SK-N-SH treated with all-trans-retinoic acid at 6 μM for 48 hours (cell line): ENCODE results near the gene OTX1.
A peak's percentile ranks its signal among the peaks of the same experiment; 100 is the strongest.

Experiments used
- ATAC-seq: fragments of 200-7000 bp; cut with Tn5 transposase; 3 replicates; pipeline ENCODE4 v1.9.1; 2020; ENCODE audit warnings: mild to moderate bottlenecking, moderate library complexity
- ARNTL ChIP-seq: fragments of 450-650 bp; formaldehyde crosslinking; IDR thresholded peaks from 2 replicates; pipeline ENCODE4 v1.5.0; 2020; ENCODE audit warnings: low read depth, mild to moderate bottlenecking, moderate library complexity, borderline replicate concordance
- BACH2 ChIP-seq: fragments of 250-450 bp; sonication (Bioruptor Pico); IDR thresholded peaks from 2 replicates; pipeline ENCODE4 v1.9.0; 2021; ENCODE audit warnings: mild to moderate bottlenecking, borderline replicate concordance
- CREB5 ChIP-seq: fragments of 250-450 bp; sonication (Bioruptor Pico); IDR thresholded peaks from 2 replicates; pipeline ENCODE4 v1.5.1; 2020; ENCODE audit warnings: low read depth, mild to moderate bottlenecking, moderate library complexity
- CSDC2 ChIP-seq: fragments of 250-450 bp; sonication (Bioruptor Pico); IDR thresholded peaks from 2 replicates; pipeline ENCODE4 v1.5.0; 2020; ENCODE audit warnings: mild to moderate bottlenecking, moderate library complexity
- CSRNP3 ChIP-seq: fragments of 250-450 bp; sonication (Bioruptor Pico); IDR thresholded peaks from 2 replicates; pipeline ENCODE4 v1.5.1; 2021; ENCODE audit warnings: mild to moderate bottlenecking, moderate library complexity
- ESRRG ChIP-seq: fragments of 250-450 bp; sonication (Bioruptor Pico); IDR thresholded peaks from 2 replicates; pipeline ENCODE4 v1.6.1; 2021; ENCODE audit warnings: mild to moderate bottlenecking
- GLIS3 ChIP-seq: fragments of 250-450 bp; sonication (Bioruptor Pico); IDR thresholded peaks from 2 replicates; pipeline ENCODE4 v1.5.0; 2020; ENCODE audit warnings: mild to moderate bottlenecking, moderate library complexity
- OSR1 ChIP-seq: fragments of 250-450 bp; sonication (Bioruptor Pico); IDR thresholded peaks from 2 replicates; pipeline ENCODE4 v1.8.0; 2022; ENCODE audit warnings: moderate library complexity, mild to moderate bottlenecking, inconsistent platforms
- PATZ1 ChIP-seq: fragments of 250-450 bp; sonication (Bioruptor Pico); IDR thresholded peaks from 2 replicates; pipeline ENCODE4 v1.8.0; 2020; ENCODE audit warnings: mild to moderate bottlenecking, moderate library complexity, borderline replicate concordance
- POU6F1 ChIP-seq: fragments of 250-450 bp; sonication (Bioruptor Pico); IDR thresholded peaks from 2 replicates; pipeline ENCODE4 v1.8.0; 2021; ENCODE audit warnings: low read depth, mild to moderate bottlenecking, moderate library complexity, borderline replicate concordance
- PPARA ChIP-seq: fragments of 250-450 bp; sonication (Bioruptor Pico); IDR thresholded peaks from 2 replicates; pipeline ENCODE4 v1.5.0; 2020; ENCODE audit warnings: mild to moderate bottlenecking, borderline replicate concordance
- RARB ChIP-seq: fragments of 250-450 bp; sonication (Bioruptor Pico); IDR thresholded peaks from 2 replicates; pipeline ENCODE4 v1.8.0; 2021; ENCODE audit warnings: mild to moderate bottlenecking, moderate library complexity
- SNAI2 ChIP-seq: fragments of 250-450 bp; sonication (Bioruptor Pico); IDR thresholded peaks from 2 replicates; pipeline ENCODE4 v1.5.0; 2020; ENCODE audit warnings: mild to moderate bottlenecking, moderate library complexity
- TCF4 ChIP-seq: fragments of 250-450 bp; sonication (Bioruptor Pico); IDR thresholded peaks from 2 replicates; pipeline ENCODE4 v1.8.0; 2021; ENCODE audit warnings: mild to moderate bottlenecking, moderate library complexity, borderline replicate concordance
- TSHZ2 ChIP-seq: fragments of 250-450 bp; sonication (Bioruptor Pico); IDR thresholded peaks from 2 replicates; pipeline ENCODE4 v1.5.0; 2020; ENCODE audit warnings: mild to moderate bottlenecking, moderate library complexity
- ZC3H10 ChIP-seq: fragments of 250-450 bp; sonication (Bioruptor Pico); IDR thresholded peaks from 2 replicates; pipeline ENCODE4 v1.5.1; 2021; ENCODE audit warnings: mild to moderate bottlenecking, moderate library complexity
- ZFP3 ChIP-seq: fragments of 250-450 bp; sonication (Bioruptor Pico); IDR thresholded peaks from 2 replicates; pipeline ENCODE4 v1.5.0; 2020; ENCODE audit warnings: mild to moderate bottlenecking, moderate library complexity
- ZFP30 ChIP-seq: fragments of 450-650 bp; formaldehyde crosslinking; IDR thresholded peaks from 2 replicates; pipeline ENCODE4 v1.5.0; 2022; ENCODE audit warnings: mild to moderate bottlenecking, moderate library complexity
- ZNF565 ChIP-seq: fragments of 450-650 bp; formaldehyde crosslinking; conservative IDR thresholded peaks from 2 replicates; pipeline ENCODE4 v1.5.0; 2020; ENCODE audit warnings: low read depth, mild to moderate bottlenecking, moderate library complexity
- ZNF70 ChIP-seq: fragments of 450-650 bp; formaldehyde crosslinking; IDR thresholded peaks from 2 replicates; pipeline ENCODE4 v1.5.0; 2020; ENCODE audit warnings: mild to moderate bottlenecking, moderate library complexity

The OTX1 gene

GRCh38 chr2:63050334-63051041 is at the start of gene OTX1:
Gene OTX1, plus strand, starts transcription at chr2:63050830. Its CDS starts 2,161 bp downstream, at chr2:63052991.
- ATAC-seq, result peak; percentile 72
- TF ChIP-seq PATZ1 (peak; percentile 22; the same call in 1 of the 2 replicates), ARNTL (CRISPR knock-in tag) (no peak), ZNF565 (CRISPR knock-in tag) (no peak)

- ATAC-seq, result no peak
- TF ChIP-seq OSR1 (CRISPR knock-in tag) (no peak), BACH2 (CRISPR knock-in tag) (no peak), POU6F1 (CRISPR knock-in tag) (no peak), CSDC2 (CRISPR knock-in tag) (no peak), CREB5 (CRISPR knock-in tag) (no peak), GLIS3 (CRISPR knock-in tag) (no peak)
These were observed 49.1 kb upstream of the OTX1 start for GRCh38 chr2:63001576-63001975.

GRCh38 chr2:63003351-63003750 is 47.3 kb upstream of the OTX1 start:
- no peak for TF ChIP-seq PATZ1
- no peak for TF ChIP-seq ZFP30 (CRISPR knock-in tag)
- TF ChIP-seq TSHZ2 (CRISPR knock-in tag), result no peak
- TF ChIP-seq ESRRG (CRISPR knock-in tag), result no peak
- no peak for TF ChIP-seq SNAI2 (CRISPR knock-in tag)
- no peak for TF ChIP-seq PPARA (CRISPR knock-in tag)
- no peak for TF ChIP-seq RARB (CRISPR knock-in tag)
- ATAC-seq, result no peak

GRCh38 chr2:63007813-63008458 is 42.7 kb upstream of the OTX1 start:
- ATAC-seq, result no peak
- TF ChIP-seq CSRNP3 (CRISPR knock-in tag) (no peak), ESRRG (CRISPR knock-in tag) (no peak), ZNF70 (CRISPR knock-in tag) (no peak), CREB5 (CRISPR knock-in tag) (no peak), SNAI2 (CRISPR knock-in tag) (no peak), TCF4 (no peak), ARNTL (CRISPR knock-in tag) (no peak), ZC3H10 (CRISPR knock-in tag) (no peak), ZFP3 (CRISPR knock-in tag) (no peak), ZFP30 (CRISPR knock-in tag) (no peak)
- TF ChIP-seq, all 23 proteins: peak for 0
